Measurements from ENCODE around the gene GPHN. TPM values are rescaled to one million over a fixed set of nuclear protein-coding genes. Genes with fewer than 3 reads are reported as not detected.
A peak's percentile ranks its signal among the peaks of the same experiment; 100 is the strongest.

Gene GPHN
- total and polyA plus RNA-seq, 2 donors (not counting 3 experiments of a cell fraction or from before 2014, with no cell fraction given), result 5.1 to 23.2 TPM

DNA sequence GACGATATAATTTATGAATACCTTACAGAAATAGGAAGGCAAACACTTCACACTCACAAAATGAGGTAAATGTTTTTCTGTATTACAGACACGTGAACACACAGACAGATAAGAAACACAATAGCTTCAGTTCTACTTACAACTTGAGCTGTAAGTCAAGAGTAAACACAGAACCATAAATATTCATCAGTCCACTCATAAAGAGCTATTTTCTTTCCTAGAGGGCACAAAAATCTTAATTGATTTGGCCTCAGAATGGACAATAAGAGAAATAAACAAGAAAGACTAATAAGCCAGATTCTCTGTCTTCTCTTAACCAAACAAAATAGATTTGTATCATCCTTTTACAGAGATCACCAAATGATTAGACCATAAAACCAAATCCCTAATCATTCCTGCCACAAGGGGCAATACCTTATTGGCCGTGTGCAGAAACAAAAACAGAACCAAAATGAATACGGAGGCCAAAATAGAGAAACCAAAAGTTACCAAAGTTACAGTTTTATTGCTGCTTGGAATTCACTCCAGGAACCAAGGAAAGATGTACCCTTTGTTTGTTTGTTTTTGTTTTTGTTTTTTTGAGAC is 643.2 kb downstream of the GPHN start:
- intact Hi-C loops (cut with micrococcal nuclease), result no loop called here
- TF ChIP-seq, protein P1, sequence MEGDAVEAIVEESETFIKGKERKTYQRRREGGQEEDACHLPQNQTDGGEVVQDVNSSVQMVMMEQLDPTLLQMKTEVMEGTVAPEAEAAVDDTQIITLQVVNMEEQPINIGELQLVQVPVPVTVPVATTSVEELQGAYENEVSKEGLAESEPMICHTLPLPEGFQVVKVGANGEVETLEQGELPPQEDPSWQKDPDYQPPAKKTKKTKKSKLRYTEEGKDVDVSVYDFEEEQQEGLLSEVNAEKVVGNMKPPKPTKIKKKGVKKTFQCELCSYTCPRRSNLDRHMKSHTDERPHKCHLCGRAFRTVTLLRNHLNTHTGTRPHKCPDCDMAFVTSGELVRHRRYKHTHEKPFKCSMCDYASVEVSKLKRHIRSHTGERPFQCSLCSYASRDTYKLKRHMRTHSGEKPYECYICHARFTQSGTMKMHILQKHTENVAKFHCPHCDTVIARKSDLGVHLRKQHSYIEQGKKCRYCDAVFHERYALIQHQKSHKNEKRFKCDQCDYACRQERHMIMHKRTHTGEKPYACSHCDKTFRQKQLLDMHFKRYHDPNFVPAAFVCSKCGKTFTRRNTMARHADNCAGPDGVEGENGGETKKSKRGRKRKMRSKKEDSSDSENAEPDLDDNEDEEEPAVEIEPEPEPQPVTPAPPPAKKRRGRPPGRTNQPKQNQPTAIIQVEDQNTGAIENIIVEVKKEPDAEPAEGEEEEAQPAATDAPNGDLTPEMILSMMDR (IDR thresholded peaks at IDR 0.05; ENCODE audit: extremely low read depth in 1 of 2, insufficient read depth in 1 of 2, low read depth in 1 of 2, low read length in 2 of 2), result peak in 1 of 2 donors; percentile 2
- TF ChIP-seq, protein P2, sequence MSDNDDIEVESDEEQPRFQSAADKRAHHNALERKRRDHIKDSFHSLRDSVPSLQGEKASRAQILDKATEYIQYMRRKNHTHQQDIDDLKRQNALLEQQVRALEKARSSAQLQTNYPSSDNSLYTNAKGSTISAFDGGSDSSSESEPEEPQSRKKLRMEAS (IDR thresholded peaks at IDR 0.05; ENCODE audit: insufficient read depth, insufficient read length), result no peak
- CTCF ChIA-PET, result interaction anchor here (0.8 to 1.1 kb wide), 2 partner anchors 15 to 135 kb away, joined by 3 read pairs; no protein-coding TSS in a partner anchor

DNA sequence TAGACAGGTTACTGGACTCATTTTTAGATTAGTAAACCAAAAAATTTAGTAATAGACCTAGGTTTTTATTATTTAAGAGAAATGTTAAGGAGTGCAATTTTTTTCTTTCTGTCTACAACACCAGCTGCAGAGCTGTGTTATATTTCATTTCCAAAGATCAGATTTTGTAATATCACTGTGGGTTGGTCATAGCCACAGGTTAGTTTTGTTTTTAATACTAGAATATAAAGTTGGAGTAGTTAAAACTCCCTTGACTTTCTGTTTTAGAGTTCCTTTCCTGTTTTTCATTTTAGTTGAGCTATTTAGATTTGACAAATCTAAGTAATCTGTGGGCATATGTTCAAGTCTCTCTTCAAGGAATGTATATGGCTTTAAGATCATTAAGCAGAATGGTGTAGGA is 650.6 kb downstream of the GPHN start:
- Histone ChIP-seq H3K9me3 (replicated peaks; ENCODE audit: control insufficient read depth, insufficient read depth, low read length) (no peaks in the 10 kb centered on the region), H3K27me3 (ENCODE audit: control insufficient read depth in 2 of 2, insufficient read depth in 2 of 2, low read length in 2 of 2) (no peaks in the 10 kb centered on the region), H3K4me2 (ENCODE audit: insufficient read depth, low read length) (no peak overlapping the region), H2AFZ (ENCODE audit: low read depth, low read length) (no peak overlapping the region), H3K4me1 (ENCODE audit: control insufficient read depth, extremely low read depth, insufficient read depth, low read length) (no peaks in the 10 kb centered on the region), H3K36me3 (ENCODE audit: control insufficient read depth in 2 of 2, extremely low read depth in 1 of 2, insufficient read depth in 2 of 2, low read length in 2 of 2) (no peaks in the 10 kb centered on the region), H3K79me2 (ENCODE audit: control insufficient read depth, insufficient read depth, low read length) (no peaks in the 10 kb centered on the region), H3K9ac (replicated peaks; ENCODE audit: extremely low read depth, insufficient read depth, low read length) (no peak overlapping the region), H3K27ac (ENCODE audit: insufficient read depth, low read depth, low read length) (no peak overlapping the region), H3K4me3 (replicated peaks in 1 of 3; ENCODE audit: insufficient read depth in 1 of 3, low read depth in 1 of 3, low read length in 3 of 3) (no peak overlapping the region), H3K9me1 (replicated peaks; ENCODE audit: control insufficient read depth, extremely low read depth, insufficient read depth, low read length) (no peaks in the 10 kb centered on the region), H4K20me1 (replicated peaks; ENCODE audit: control insufficient read depth, extremely low read depth, insufficient read depth, low read length) (no peaks in the 10 kb centered on the region)
- dilution Hi-C loops (cut with MboI; ENCODE audit: extremely low pct_ligation_motif_present, low sequenced_read_pairs) (no loop called here), intact Hi-C loops (cut with micrococcal nuclease) (no loop called here)
- no peak for DNase-seq (ENCODE audit: low read depth, low spot score)
- FAIRE-seq, result no peak
- ChIA-PET POLR2A (no interaction called here), CTCF (interaction anchor here (0.8 to 3.3 kb wide), 2 partner anchors 57 to 127 kb away, joined by 3 to 11 read pairs; no protein-coding TSS in a partner anchor)
- no TSS peak for BruUV-seq (replicated peaks)
- TF ChIP-seq, protein P1 (IDR thresholded peaks at IDR 0.05; ENCODE audit: extremely low read depth in 1 of 2, insufficient read depth in 1 of 2, low read depth in 1 of 2, low read length in 2 of 2), result no peak
- no peak for TF ChIP-seq JUN (IDR thresholded peaks at IDR 0.05; ENCODE audit: borderline replicate concordance, insufficient read depth, insufficient read length, low read depth)
- TF ChIP-seq, protein P2 (IDR thresholded peaks at IDR 0.05; ENCODE audit: insufficient read depth, insufficient read length), result no peak
- no peak for TF ChIP-seq FOS (IDR thresholded peaks at IDR 0.05; ENCODE audit: borderline replicate concordance, insufficient read depth, low read length)
- no peak for TF ChIP-seq POLR2AphosphoS5 (IDR thresholded peaks at IDR 0.05; ENCODE audit: insufficient read depth, low read depth, low read length)
- TF ChIP-seq MYC (IDR thresholded peaks at IDR 0.05; ENCODE audit: low read depth, low read length), result no peak
- no peak for TF ChIP-seq EZH2 (IDR thresholded peaks at IDR 0.05; ENCODE audit: borderline replicate concordance, low read depth, low read length, severe bottlenecking)
- TF ChIP-seq GATA2 (IDR thresholded peaks at IDR 0.05; ENCODE audit: insufficient read depth, insufficient read length, low read depth, low read length), result no peak
- no peak for TF ChIP-seq POLR2A (IDR thresholded peaks at IDR 0.05; ENCODE audit: low read depth, low read length)

More for the DNA sequence above, 643.2 kb downstream of the GPHN start:
- no peaks in the 10 kb centered on the region for H3K4me1 ChIP-seq (ENCODE audit: control insufficient read depth, extremely low read depth, insufficient read depth, low read length)
- H3K36me3 ChIP-seq (ENCODE audit: control insufficient read depth in 2 of 2, extremely low read depth in 1 of 2, insufficient read depth in 2 of 2, low read length in 2 of 2), result no peaks in the 10 kb centered on the region
- BruUV-seq (replicated peaks), result no TSS peak
- H3K9ac ChIP-seq (replicated peaks; ENCODE audit: extremely low read depth, insufficient read depth, low read length), result no peak overlapping the region
- H3K9me3 ChIP-seq (replicated peaks; ENCODE audit: control insufficient read depth, insufficient read depth, low read length), result no peaks in the 10 kb centered on the region
- H3K27ac ChIP-seq (ENCODE audit: insufficient read depth, low read depth, low read length), result no peak overlapping the region
- no peak overlapping the region for H2AFZ ChIP-seq (ENCODE audit: low read depth, low read length)
- H4K20me1 ChIP-seq (replicated peaks; ENCODE audit: control insufficient read depth, extremely low read depth, insufficient read depth, low read length), result no peaks in the 10 kb centered on the region
- dilution Hi-C loops (cut with MboI; ENCODE audit: extremely low pct_ligation_motif_present, low sequenced_read_pairs), result no loop called here
- POLR2A ChIA-PET, result no interaction called here
- no peaks in the 10 kb centered on the region for H3K9me1 ChIP-seq (replicated peaks; ENCODE audit: control insufficient read depth, extremely low read depth, insufficient read depth, low read length)
- no peak overlapping the region for H3K4me3 ChIP-seq (replicated peaks in 1 of 3; ENCODE audit: insufficient read depth in 1 of 3, low read depth in 1 of 3, low read length in 3 of 3)
- no peaks in the 10 kb centered on the region for H3K79me2 ChIP-seq (ENCODE audit: control insufficient read depth, insufficient read depth, low read length)
- FAIRE-seq (no peak), DNase-seq (ENCODE audit: low read depth, low spot score) (no peak)
- H3K4me2 ChIP-seq (ENCODE audit: insufficient read depth, low read length), result no peak overlapping the region
- H3K27me3 ChIP-seq (ENCODE audit: control insufficient read depth in 2 of 2, insufficient read depth in 2 of 2, low read length in 2 of 2), result no peaks in the 10 kb centered on the region
